Left colon (tissue), 2 donors: Measurements from ENCODE around the gene NHSL1. TPM values are rescaled to one million over a fixed set of nuclear protein-coding genes. Genes with fewer than 3 reads are reported as not detected.

ENCODE experiments used
- ATAC-seq: fragments of 200-7000 bp; cut with Tn5 transposase; one replicate; pipeline ENCODE4 v1.9.1; 2020; ENCODE audit warnings: mild to moderate bottlenecking, moderate library complexity
- DNase-seq, 2 donors: peaks; one replicate each; pipeline ENCODE4 v3.0.0-alpha.2; 2020
- intact Hi-C, 2 donors: fragments of 100-400 bp; cut with DNase I in 1 of 2; cut with micrococcal nuclease in 1 of 2; formaldehyde crosslinking; loops; one replicate each; pipeline versions ENCODE4 v1.11.2 to v1.14.0; 2022; cut with DNase I, micrococcal nuclease
- long read RNA-seq: library from polyadenylated mRNA; unstranded; transcript quantifications from one replicate; pipeline ENCODE4 v2.0.0, GENCODE V29; 2021
- total RNA-seq, 2 donors: library from RNA; stranded (reverse); fragmentation: NEBNext Ultra II Directional; extraction: Animal tissue kit (Norgen Biotek cat#: 25700); gene quantifications; one replicate each; pipeline ENCODE4 v1.2.1, GENCODE V29; 2021
- donor health status: DM: no; HTN: no; CAD: no.
- donor health status: DM: yes; HTN: yes; CAD: no.

NHSL1 gene
- total RNA-seq: 100 to 1,000 TPM; 112 to 125 TPM
- long read RNA-seq, partial matches to known transcripts: 24 of 32 reads
- long read RNA-seq, other reads (novel, unspliced or antisense): 4 of 32 reads

GRCh38 chr6:138499303-138500018 is at the start of gene NHSL1:
Gene NHSL1 (minus strand): TSS chr6:138499494. CDS start chr6:138499290, 204 bp downstream.
- DNase-seq (peak in 1 of 2 donors; percentile 34), ATAC-seq (peak; percentile 68)
- intact Hi-C loops: no loop called here

- DNase-seq (no peak), ATAC-seq (no peak)
- intact Hi-C loops: no loop called here
Measured at GRCh38 chr6:138546733-138547185, 47.5 kb upstream of the NHSL1 start.

- ATAC-seq (peak; percentile 73), DNase-seq (peak; percentile 66)
- intact Hi-C loops: no loop called here
Measured at GRCh38 chr6:138545621-138545980, 46.3 kb upstream of the NHSL1 start.

- ATAC-seq (no peak), DNase-seq (no peak)
- intact Hi-C loops: no loop called here
Measured at GRCh38 chr6:138544501-138544900, 45.2 kb upstream of the NHSL1 start.

- intact Hi-C loops: no loop called here
- ATAC-seq: peak; percentile 22
- DNase-seq: no peak
Measured at GRCh38 chr6:138543657-138544056, 44.4 kb upstream of the NHSL1 start.

- DNase-seq (no peak), ATAC-seq (no peak)
- intact Hi-C loops: no loop called here
Measured at GRCh38 chr6:138541823-138542481, 42.7 kb upstream of the NHSL1 start.

- intact Hi-C loops: no loop called here
- DNase-seq (no peak), ATAC-seq (no peak)
Measured at GRCh38 chr6:138540468-138540867, 41.2 kb upstream of the NHSL1 start.

- ATAC-seq (no peak), DNase-seq (no peak)
- intact Hi-C loops: no loop called here
Measured at GRCh38 chr6:138539876-138540275, 40.6 kb upstream of the NHSL1 start.

- no peak for DNase-seq
- ATAC-seq: no peak
- intact Hi-C loops: no loop called here
Measured at GRCh38 chr6:138538390-138539031, 39.2 kb upstream of the NHSL1 start.

- ATAC-seq (no peak), DNase-seq (no peak)
- intact Hi-C loops: no loop called here
Measured at GRCh38 chr6:138537106-138537505, 37.8 kb upstream of the NHSL1 start.

- DNase-seq (no peak), ATAC-seq (peak; percentile 90)
- intact Hi-C loops: no loop called here
Measured at GRCh38 chr6:138535728-138536455, 36.6 kb upstream of the NHSL1 start.

- intact Hi-C loops: no loop called here
- ATAC-seq (no peak), DNase-seq (no peak)
Measured at GRCh38 chr6:138533667-138534066, 34.4 kb upstream of the NHSL1 start.

- no peak for DNase-seq
- no peak for ATAC-seq
- intact Hi-C loops: no loop called here
Measured at GRCh38 chr6:138531387-138531786, 32.1 kb upstream of the NHSL1 start.

- DNase-seq (no peak), ATAC-seq (no peak)
- intact Hi-C loops: no loop called here
Measured at GRCh38 chr6:138529478-138529877, 30.2 kb upstream of the NHSL1 start.

- no peak for DNase-seq
- no peak for ATAC-seq
- intact Hi-C loops: no loop called here
Measured at GRCh38 chr6:138528956-138529355, 29.7 kb upstream of the NHSL1 start.

GRCh38 chr6:138528137-138528536 is 28.8 kb upstream of the NHSL1 start:
- intact Hi-C loops: no loop called here
- ATAC-seq: no peak
- DNase-seq: no peak

- intact Hi-C loops: no loop called here
- ATAC-seq: no peak
- DNase-seq: no peak
Measured at GRCh38 chr6:138527411-138528088, 28.3 kb upstream of the NHSL1 start.

GRCh38 chr6:138526822-138527235 is 27.5 kb upstream of the NHSL1 start:
- ATAC-seq: no peak

GRCh38 chr6:138525355-138525754 is 26.1 kb upstream of the NHSL1 start:
- intact Hi-C loops: no loop called here
- ATAC-seq (no peak), DNase-seq (no peak)

More at GRCh38 chr6:138526822-138527235, 27.5 kb upstream of the NHSL1 start:
- no peak for DNase-seq
- intact Hi-C loops: no loop called here
